ENCODE data around the gene TYMS. TPM values are rescaled to one million over a fixed set of nuclear protein-coding genes. Genes with fewer than 3 reads are reported as not detected.

Gene TYMS
- total and polyA plus RNA-seq, 8 donors = 1.3 to 6.9 (median 2.8) TPM

- H3K27ac ChIP-seq = no peak overlapping the region
- H3K36me3 ChIP-seq = no peaks in the 10 kb centered on the region
- peaks cover 0 to 9% (median 5%) of the 10 kb centered on the region in 3 donors for H3K4me1 ChIP-seq
- intact Hi-C loops (cut with DNase I) = loop anchor here in 1 of 3 donors (10.0 kb wide), 1 partner anchor 319 kb away; no protein-coding TSS in a partner anchor
- no peaks in the 10 kb centered on the region for H3K9me3 ChIP-seq
- TF ChIP-seq CTCF (IDR thresholded peaks at IDR 0.05) = no peak
- no peaks in the 10 kb centered on the region for H3K27me3 ChIP-seq
- no peak overlapping the region for H3K4me3 ChIP-seq
- DNase-seq (no peak), FAIRE-seq (no peak), ATAC-seq (no peak)
- 90 to 91% methylated on average over 1 of the region's 1 CpG for WGBS, 2 donors
These were observed 43.3 kb upstream of the TYMS start for GRCh38 chr18:614193-614592.

- 75 to 83% methylated on average over 5 of the region's 5 CpGs for WGBS, 2 donors
These were observed 42.3 kb upstream of the TYMS start for GRCh38 chr18:615092-615521.

GRCh38 chr18:615773-616172 is 41.7 kb upstream of the TYMS start:
- Histone ChIP-seq H3K36me3 (no peaks in the 10 kb centered on the region), H3K4me1 (peaks cover 0 to 9% (median 5%) of the 10 kb centered on the region in 3 donors), H3K27me3 (no peaks in the 10 kb centered on the region), H3K9me3 (no peaks in the 10 kb centered on the region), H3K4me3 (no peak overlapping the region), H3K27ac (peak overlapping the region in 2 of 4 donors; percentile 2 to 39)
- FAIRE-seq (no peak), DNase-seq (peak in 5 of 6 donors; percentile 53 to 76 (median 64)), ATAC-seq (peak; percentile 86 to 97 (median 95))
- intact Hi-C loops (cut with DNase I) = loop anchor here in 1 of 3 donors (10.0 kb wide), 1 partner anchor 321 kb away; no protein-coding TSS in a partner anchor
- WGBS, 2 donors = 24 to 41% methylated on average over 4 of the region's 4 CpGs
- no peak for TF ChIP-seq CTCF (IDR thresholded peaks at IDR 0.05)

More at GRCh38 chr18:615092-615521, 42.3 kb upstream of the TYMS start:
- no peak overlapping the region for H3K4me3 ChIP-seq
- peaks cover 0 to 9% (median 5%) of the 10 kb centered on the region in 3 donors for H3K4me1 ChIP-seq
- peak overlapping the region in 1 of 4 donors; percentile 39 for H3K27ac ChIP-seq
- intact Hi-C loops (cut with DNase I) = loop anchor here in 1 of 3 donors (10.0 kb wide), 1 partner anchor 320 kb away; no protein-coding TSS in a partner anchor
- H3K9me3 ChIP-seq = no peaks in the 10 kb centered on the region
- no peak for TF ChIP-seq CTCF (IDR thresholded peaks at IDR 0.05)
- no peaks in the 10 kb centered on the region for H3K36me3 ChIP-seq
- FAIRE-seq = no peak
- H3K27me3 ChIP-seq = no peaks in the 10 kb centered on the region
- no peak for DNase-seq
- peak in 2 of 4 donors; percentile 7 to 9 for ATAC-seq

- no peaks in the 10 kb centered on the region for H3K27me3 ChIP-seq
- peaks cover 0 to 9% (median 5%) of the 10 kb centered on the region in 3 donors for H3K4me1 ChIP-seq
- peak overlapping the region in 1 of 4 donors; percentile 39 for H3K27ac ChIP-seq
- FAIRE-seq (peak; percentile 89), ATAC-seq (peak; percentile 74 to 90 (median 88)), DNase-seq (peak in 1 of 6 donors; percentile 15)
- intact Hi-C loops (cut with DNase I) = loop anchor here in 1 of 3 donors (10.0 kb wide), 1 partner anchor 322 kb away; no protein-coding TSS in a partner anchor
- H3K36me3 ChIP-seq = no peaks in the 10 kb centered on the region
- TF ChIP-seq CTCF (IDR thresholded peaks at IDR 0.05) = peak in 3 of 4 donors; percentile 27 to 48 (median 39)
- H3K4me3 ChIP-seq = no peak overlapping the region
- no peaks in the 10 kb centered on the region for H3K9me3 ChIP-seq
- WGBS, 2 donors = 22% methylated on average over 4 of the region's 4 CpGs
These were observed 41.0 kb upstream of the TYMS start for GRCh38 chr18:616380-616995.
